Measurements from ENCODE around the gene CAMK4.
"Not testable (repeated sequence)": the region's sequence is repeated elsewhere in the genome, so short reads cannot be mapped to it uniquely, and the experiment has no call there.

Gene CAMK4

DNA sequence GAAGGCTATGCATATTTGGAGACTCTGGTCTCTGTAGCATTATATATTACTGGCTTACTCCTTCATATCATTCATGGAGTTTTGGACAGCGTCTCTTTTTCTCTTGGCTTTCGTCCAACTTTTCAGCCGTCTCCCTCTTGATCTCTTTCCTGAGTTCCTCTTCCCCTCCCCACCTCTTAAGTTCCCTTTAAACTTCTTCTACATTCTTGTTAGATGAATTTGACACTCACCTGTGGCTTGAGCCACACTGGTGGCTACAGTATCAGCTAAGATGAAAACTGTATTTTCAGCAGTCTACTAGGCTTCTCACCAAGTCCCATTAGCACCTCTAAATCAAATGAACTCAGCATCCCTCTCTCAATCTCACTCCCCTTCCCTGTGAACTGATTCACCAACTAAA, 160.0 kb downstream of the CAMK4 start:
- DNase-seq (ENCODE audit: low spot score): no peak

DNA sequence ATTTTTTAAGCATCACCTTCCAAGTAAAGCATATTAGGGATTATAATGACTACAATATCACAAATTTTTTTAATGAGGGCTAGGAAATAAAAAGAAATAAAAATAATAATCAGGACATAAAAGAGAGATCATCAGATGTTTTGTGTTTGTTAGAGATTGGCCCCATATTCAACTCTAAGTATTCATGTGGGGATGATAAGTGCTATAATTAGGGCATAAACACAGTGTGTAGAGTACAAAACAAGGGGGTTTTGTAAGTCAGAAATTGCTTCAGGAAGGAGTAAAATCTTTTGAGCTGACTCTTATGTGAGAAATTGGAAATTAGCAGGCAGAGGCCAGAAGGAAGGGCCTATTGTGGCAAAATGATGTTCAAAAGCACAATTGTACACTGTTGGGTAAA, 160.9 kb downstream of the CAMK4 start:
- DNase-seq (ENCODE audit: low spot score): no peak

DNA sequence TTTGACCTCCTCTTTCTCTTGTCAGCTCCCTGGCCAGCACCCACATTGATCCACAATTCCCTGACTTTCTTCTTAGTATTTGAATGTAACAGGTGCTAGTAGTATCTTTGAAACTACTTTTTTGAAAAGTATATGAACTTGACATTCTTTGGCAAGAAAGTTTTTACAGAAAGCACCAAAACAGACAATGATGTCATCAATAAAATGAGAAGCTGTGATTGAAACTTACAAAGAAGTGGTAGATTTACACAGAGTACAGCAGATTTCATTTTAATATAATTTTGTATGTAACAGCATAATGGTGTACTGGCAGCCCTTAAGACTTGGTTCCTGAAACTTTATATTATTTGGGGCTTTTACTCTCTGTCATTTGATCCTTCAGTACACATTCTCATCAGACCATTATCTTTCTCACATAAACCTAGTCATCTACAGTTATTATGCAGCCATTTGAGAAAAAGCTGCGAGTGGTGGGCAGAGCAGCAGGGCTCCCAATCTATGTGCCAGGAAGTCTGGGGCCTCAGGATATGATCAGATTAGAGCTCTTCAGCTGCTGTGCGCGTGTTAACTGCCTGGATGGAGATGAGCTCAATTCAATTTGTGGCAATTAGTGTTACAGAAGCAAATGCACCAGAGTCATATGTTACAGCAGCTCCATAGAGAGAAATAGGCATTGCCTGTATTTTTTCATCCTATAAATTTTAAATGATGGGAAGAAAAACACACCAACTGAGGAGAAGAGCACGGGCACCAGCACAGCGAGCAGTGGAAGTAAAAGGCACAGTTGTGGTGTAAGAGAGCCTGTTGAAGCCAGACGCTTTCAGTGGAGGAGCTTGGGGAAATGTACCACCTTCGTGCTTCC, 162.0 kb downstream of the CAMK4 start:
- no peak for DNase-seq (ENCODE audit: low spot score)

DNA sequence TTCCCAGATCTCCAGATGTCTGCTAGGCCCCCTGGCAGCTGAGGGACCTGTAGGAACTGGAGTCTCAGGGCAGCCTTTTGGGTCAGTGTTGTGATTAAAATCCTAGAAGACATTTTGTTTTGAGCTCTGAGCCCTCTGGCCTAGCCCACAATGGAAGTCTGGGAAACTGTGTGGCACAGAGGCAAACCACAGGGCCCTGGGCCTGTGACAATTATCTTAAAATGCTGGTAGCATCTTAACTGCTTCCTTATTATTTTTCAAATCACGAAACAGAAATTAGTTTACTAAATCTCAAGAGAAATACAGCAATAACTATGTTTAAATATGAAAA, 162.6 kb downstream of the CAMK4 start:
- no peak for DNase-seq (ENCODE audit: low spot score)

DNA sequence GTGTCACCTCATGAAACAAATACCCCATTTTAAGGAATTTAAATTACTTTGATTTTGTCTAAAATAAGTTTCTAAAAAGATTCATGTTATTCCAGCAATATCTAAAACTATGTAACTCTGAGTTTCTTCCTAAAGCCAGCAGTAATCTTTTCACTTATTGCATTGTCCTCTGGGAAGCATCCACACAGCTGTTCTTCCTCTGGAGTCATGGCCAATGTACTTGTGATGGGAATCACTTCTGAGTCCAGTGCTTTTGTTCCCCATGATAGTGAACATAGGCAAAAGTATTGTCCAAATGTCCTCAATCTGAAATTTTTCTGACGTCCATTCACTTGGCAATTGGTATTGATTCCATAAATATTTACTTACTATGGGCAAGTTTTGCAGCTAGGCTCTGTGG, 163.2 kb downstream of the CAMK4 start:
- DNase-seq (ENCODE audit: low spot score): no peak

DNA sequence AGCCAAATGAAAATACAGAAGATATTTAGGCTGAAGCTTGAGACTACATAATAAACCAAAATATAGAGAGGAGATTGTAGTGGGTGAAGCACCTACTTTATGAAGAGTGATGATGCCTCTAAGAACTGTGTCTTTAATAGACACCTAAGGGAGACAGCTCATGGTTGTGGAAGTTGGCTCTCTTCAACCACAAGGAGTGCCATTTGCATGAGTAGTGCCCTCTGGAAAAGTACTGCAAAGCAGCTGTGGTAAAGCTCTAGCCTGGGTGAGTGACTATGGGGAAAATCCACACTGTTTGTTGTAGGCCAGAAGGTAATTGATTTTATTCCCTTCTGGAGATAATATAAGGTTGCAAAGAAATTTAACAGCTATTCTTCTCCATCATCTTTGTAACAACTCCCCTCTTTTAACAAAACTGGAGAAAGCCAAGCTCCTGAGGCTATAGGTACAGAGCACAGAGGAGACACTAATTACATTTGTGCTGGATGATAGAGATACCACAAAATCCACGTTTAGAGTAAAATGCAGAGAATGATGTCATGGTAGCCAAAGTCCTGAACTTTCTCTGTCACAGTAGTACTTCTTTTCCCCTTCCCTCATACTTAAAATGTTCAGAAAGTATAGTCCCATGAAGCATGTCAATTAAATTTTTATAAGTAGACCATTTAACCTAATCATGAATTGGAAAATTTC, 165.4 kb downstream of the CAMK4 start:
- peak; percentile 60 for DNase-seq (ENCODE audit: low spot score)

DNA sequence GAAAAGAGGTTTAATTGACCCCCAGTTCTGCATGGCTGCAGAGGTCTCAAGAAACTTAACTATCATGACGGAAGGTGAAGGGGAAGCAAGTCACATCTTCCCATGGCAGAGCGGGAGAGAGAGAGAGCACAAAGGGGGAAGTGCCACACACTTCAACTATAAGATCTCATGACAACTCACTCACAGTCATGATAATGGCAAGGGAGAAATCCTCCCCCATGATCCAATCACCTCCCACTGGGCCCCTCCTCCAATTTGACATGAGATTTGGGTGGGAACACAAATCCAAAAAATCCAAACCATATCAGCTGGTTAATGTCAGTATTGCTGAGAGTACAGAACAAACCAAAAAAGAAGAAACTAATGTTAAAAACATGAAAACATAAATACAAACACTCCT, 168.0 kb downstream of the CAMK4 start:
- DNase-seq (ENCODE audit: low spot score): no peak

DNA sequence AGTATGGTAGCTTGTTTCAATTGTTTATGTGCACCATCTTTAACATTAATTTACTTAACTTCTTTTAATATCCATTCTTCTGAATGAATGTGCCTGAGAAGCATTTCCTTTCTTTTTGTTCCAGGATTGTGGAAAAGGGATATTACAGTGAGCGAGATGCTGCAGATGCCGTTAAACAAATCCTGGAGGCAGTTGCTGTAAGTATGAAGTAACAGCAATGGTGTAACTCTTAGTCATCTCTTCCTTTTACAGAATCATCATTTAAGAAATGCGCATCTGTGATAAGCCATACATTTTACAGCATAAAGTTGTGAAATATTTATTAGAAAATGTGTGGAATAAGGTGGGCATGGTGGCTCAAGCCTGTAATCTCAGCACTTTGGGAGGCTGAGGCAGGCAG, 170.4 kb downstream of the CAMK4 start:
- DNase-seq (ENCODE audit: low spot score): peak; percentile 37

DNA sequence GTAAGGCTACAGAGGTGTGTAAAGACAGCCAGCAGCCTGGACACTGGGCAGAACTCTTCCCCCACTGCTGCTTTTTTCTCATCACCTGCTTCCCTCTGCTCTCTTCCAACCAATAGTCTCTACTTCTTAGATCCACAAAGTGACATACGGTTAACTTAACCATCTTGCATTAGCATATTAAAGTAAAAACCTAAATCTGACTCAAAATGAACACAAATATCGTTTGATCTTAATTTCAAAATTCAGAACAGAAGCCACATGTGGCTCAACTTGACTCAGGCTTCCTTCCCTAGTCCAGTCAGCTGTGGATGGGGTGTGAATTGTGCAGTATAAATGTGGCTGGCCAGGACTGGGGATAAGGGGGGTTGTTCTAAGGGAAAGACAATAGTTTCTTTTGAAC, 173.8 kb downstream of the CAMK4 start:
- DNase-seq (ENCODE audit: low spot score): no peak

DNA sequence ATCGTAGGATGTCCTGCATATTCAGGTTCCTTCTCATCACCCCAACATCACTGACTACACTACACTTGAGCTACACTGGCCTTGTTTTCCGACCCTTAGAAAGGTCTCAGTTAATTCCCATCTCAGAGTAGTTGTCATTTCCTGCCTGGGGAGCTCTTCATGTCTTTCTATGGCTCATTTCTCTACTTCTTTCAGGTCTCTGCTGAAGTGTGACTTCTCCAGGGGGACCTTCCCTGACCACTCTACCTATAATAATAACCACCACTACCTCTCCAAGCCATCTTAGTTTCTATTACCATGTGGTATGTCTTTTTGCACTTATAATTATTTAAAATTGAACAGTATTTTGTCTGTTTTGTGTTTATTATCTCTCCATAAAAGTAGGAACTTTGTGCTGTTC, 174.9 kb downstream of the CAMK4 start:
- no peak for DNase-seq (ENCODE audit: low spot score)

DNA sequence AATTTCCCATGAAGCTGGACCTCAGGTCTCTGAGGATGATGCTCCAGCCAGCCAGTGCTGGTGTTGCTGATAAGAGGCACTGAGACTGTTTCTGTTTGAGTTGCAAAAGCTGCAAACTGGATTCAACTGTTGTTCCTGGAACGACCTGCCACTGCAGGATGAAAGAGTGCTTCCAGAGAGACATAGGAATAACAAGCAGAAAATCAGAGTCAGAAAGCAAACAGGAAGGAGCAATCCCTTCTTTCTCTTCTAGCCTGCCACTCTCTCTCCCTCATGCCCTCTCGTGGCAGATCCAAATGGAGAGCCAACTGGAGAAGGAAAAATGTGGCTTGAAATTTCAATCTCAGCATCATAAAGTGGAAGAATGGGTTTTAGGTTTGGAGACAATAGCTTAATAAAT, 177.7 kb downstream of the CAMK4 start:
- DNase-seq (ENCODE audit: low spot score): no peak

DNA sequence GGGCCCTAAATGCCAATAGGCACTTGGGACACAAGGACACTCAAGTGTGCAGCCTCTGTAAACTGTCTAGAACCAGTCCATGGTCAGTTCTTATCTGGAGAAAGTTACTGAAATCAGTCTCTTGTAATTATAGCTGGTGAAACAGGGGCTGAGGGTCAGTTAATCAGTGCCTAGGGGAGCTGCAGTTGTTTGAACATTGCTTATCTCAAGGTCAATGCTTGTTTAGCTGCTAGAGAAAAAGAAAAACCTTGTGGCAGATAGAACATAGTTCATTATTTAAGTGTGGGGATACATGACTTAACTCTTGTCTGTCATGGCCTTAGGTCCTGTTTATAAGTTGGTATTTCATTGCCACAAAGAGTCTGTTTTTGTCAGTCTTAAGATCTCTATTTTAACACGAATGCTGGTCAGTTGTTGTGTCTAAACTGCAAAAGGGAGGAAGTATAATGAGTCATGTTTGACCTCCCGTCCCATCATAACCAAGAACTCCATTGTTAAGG, 180.1 kb downstream of the CAMK4 start:
- no peak for DNase-seq (ENCODE audit: low spot score)

DNA sequence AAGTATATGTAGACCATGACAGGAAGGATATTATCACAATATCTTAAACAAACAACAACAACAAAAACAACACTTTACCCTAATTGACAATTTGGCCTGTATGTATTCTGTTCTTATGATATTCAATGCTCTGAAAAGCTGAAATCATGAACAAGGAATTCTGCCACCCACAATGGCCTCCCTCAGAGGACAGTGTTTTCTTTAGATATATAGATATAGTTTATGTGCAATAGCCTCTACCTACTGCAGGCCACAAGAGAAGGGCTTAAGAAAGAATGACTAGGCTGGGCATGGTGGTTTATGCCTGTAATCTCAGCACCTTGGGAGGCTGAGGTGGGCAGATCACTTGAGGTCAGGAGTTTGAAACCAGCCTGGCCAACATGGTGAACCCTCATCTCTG, 183.4 kb downstream of the CAMK4 start:
- no peak for DNase-seq (ENCODE audit: low spot score)

DNA sequence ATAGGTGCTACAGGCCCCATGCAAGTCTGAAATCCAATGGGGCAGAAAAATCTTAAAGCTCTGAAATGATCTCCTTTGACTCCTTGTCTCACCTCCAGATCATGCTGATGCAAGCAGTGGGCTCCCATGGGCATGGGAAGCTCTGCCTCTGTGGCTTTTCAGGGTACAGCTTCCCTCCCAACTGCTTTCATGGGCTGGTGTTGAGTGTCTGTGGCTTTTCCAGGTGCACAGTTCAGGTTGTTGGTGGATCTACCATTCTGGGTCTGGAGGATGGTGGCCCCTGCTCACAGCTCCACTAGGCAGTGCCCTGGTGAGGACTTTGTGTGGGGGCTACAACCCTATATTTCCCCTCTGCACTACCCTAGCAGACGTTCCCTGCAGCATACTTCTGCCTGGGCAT, 184.6 kb downstream of the CAMK4 start:
- no peak for DNase-seq (ENCODE audit: low spot score)

DNA sequence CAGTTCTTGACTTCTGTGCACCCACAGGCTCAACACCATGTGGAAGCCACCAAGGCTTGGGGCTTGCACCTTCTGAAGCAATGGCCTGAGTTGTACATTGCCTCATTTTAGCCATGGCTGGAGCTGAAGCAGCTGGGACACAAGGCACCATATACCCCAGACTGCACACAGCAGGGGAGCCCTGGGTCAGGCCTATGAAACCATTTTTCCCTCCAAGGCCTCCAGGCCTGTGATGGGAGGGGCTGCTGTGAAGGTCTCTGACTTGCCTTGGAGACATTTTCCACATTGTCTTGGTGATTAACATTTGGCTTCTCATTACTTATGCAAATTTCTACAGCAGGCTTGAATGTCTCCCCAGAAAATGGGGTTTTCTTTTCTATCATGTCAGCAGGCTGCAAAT, 185.1 kb downstream of the CAMK4 start:
- not testable (repeated sequence) for DNase-seq (ENCODE audit: low spot score)

DNA sequence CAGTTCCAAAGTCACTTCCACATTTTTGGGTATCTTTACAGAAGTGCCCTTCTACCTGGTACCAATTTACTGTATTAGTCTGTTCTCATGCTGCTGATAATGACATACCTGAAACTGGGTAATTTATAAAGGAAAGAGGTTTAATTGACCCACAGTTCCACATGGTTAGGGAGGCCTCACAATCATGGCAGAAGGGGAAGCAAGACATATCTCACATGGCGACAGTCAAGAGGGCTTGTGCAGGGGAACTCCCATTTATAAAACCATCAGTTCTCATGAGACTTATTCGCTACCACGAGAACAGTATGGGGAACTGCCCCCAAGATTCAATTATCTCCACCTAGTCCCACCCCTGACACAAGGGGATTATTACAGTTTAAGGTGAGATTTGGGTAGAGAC, 185.9 kb downstream of the CAMK4 start:
- DNase-seq (ENCODE audit: low spot score): not testable (repeated sequence)

DNA sequence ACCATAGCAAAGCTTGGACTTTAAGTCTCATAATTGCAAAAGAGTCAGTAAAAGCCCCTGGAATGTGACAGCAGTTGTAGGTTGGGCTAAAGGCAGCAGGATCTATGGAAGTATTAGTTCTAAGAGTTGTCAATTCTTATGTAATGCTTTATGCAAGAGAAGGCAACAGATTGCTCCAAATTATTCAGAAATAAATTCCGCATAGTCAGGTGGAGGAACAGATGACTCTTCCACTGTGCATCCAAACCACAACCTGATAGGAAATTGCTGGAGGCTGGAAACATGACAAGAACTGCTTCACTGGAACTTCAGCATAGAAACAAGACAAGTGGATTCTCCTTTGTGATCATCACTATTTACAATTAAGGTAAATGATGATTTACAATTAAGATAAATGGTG, 187.1 kb downstream of the CAMK4 start:
- DNase-seq (ENCODE audit: low spot score): no peak

DNA sequence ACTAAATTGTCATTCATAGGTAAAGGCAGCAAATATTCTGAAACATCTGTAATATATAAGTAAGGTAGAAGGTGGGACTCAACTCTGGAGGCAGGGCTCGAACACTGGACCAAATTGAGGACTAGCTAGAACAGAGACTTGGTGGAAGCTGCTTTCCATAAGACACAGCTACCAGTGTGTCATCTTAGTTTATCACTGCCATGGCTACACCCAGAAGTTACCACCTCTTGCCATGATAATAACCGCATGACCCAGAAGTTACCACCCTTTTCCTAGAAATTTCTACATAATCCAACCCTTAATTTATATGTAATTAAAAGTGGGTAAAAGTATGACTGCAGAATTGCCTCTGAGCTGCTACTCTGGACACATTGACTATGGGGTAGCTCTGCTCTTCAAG, 188.4 kb downstream of the CAMK4 start:
- DNase-seq (ENCODE audit: low spot score): no peak

DNA sequence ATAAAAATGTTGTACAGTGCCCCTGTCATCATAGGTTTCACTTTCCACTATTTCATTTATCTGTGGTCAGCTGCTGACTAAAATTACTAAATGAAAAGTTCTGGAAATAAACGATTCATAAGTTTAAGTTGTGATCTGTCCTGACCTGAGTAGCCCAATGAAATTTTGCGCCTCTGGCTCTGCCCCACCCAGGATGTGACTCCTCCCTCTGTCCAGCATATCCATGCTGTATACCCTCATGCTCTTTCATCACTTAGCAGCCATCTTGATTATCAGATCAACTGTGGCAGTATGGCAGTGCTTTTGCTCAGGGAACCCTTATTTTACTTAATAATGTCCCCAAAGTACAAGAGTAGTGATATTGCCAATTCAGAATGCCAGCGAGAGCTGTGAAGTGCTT, 190.9 kb downstream of the CAMK4 start:
- no peak for DNase-seq (ENCODE audit: low spot score)

DNA sequence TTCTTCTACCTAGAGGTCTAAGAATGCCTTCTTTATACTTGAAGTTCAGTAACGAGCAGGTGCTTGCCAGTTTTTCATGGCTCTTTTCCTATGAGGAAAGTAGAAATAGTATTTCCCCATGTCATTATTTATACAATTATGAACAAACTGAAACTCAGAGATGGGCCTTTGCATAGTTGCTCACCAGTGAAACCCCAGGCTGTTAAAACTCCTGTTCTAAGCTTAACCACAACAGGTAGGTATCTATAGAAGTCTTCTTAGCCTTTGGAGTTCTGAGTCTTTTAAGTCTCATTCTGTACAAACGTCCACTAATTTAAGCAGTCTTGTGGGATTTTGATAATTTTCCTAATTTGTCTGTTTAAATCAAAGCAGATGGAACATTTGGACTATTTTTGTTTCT, 198.1 kb downstream of the CAMK4 start:
- DNase-seq (ENCODE audit: low spot score): no peak

DNA sequence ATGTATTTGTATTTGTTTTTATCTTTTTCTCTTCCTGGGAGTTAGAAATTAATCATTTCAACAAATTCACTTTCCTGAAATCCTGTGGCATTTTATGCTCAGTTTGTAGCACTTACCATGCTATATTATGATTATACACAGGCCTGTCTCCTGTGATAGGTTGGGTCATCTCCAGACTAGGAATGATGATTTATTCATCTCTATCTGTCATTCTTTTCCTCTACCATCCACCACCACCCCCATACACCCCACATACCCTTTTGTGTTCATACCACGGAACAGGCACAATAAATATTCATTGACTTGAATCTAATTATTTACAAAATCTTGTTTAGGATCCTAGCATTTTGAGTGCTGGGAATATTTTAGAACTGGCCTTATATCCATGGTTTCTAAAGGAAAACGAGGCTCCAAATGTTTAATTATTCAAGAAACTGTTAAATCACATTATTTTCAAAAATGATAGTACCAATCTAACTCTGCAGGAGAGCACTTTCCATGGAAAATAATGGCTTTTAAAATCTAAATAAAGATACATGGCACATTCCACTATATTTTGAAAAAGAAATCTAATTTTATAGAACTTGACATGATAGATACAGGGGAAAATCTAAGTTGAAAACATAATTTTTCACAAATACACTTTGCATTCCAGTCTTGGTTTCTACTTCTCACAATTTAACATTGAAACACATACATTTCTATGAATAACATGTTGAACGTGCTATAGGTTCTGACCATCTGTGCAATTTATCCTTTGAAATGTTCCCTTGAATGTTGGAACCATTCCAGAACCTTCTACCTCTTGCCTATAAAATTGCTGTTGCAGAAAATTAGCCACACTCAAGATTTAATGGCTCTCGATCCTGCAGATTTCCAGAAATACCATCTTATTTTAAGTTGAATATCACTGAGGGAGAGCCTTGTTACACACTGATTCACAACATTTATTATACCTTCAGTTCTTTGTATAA, 198.8 kb downstream of the CAMK4 start:
- no peak for DNase-seq (ENCODE audit: low spot score)

DNA sequence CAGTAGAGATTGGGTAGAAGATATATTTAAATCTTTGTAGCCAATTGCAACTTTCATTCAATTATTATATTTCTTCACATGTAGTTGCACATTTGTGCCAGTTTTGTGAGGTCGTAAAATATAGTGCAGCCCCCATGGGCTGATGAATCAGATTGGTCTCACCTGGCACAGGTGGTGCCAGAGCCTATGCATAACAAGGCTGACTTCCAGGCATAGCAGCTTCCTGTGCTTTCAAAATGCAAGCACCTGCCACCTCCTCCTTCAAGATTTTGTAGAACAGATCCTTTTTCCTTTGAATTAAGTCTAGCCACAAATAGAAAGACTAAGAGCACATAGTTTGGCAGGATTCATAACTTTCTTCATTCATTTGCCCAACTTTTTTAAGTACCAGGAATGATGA, 201.0 kb downstream of the CAMK4 start:
- no peak for DNase-seq (ENCODE audit: low spot score)

DNA sequence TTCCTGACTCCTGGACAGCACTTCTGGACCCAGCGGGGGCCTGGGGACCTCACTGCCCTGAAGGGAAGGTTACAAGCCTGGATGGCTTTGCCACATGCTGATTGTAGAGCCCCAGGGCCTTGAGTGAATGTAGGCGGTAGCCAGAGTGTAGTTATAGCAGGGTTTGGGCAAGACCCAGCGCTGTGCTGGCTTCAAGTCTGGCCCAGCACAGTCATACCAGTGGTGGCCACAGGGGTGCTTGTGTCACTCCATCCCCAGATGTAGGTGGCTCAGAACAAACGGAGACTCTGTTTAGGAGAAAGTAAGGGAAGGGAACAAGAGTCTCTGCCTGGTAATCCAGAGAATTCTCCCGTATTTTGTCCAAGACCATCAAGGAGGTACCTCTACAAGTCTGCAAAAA, 203.6 kb downstream of the CAMK4 start:
- no peak for DNase-seq (ENCODE audit: low spot score)

All from RKO (cell line).